GM19193 (cell line): ENCODE data around the gene RASGRF1.

Experiments used
- POLR2A ChIP-seq: IDR thresholded peaks from 4 replicates; pipeline ENCODE4 v1.6.1; 2011; ENCODE audit not compliant: insufficient read depth, insufficient read length; ENCODE audit errors: extremely low read depth

Gene RASGRF1

GRCh38 chr15:79037848-79038247 is 52.7 kb downstream of the RASGRF1 start:
- TF ChIP-seq POLR2A, result no peak

GRCh38 chr15:79036323-79036722 is 54.3 kb downstream of the RASGRF1 start:
- TF ChIP-seq POLR2A, result no peak

GRCh38 chr15:79035814-79036213 is 54.8 kb downstream of the RASGRF1 start:
- TF ChIP-seq POLR2A, result no peak

GRCh38 chr15:79035111-79035601 is 55.4 kb downstream of the RASGRF1 start:
- TF ChIP-seq POLR2A, result no peak

DNA sequence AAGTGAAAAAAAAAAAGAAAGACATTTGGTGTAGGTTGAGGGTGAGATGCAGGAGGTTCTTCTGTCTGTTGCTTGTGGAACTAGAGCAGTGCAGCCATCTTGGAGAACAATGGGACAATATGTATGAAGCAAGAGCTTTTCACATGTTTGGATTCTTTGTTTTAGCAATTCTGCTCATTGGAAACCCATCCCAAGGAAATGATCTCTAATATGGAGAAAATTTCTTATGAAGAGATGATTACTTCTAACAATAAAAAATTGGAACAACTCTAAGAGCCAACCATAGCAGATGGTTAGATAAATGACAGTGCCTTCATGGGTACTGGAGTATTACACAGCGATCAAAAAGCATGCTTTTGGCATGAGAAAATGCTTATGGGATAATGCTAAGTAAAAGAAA is 56.3 kb downstream of the RASGRF1 start:
- TF ChIP-seq POLR2A, result no peak

DNA sequence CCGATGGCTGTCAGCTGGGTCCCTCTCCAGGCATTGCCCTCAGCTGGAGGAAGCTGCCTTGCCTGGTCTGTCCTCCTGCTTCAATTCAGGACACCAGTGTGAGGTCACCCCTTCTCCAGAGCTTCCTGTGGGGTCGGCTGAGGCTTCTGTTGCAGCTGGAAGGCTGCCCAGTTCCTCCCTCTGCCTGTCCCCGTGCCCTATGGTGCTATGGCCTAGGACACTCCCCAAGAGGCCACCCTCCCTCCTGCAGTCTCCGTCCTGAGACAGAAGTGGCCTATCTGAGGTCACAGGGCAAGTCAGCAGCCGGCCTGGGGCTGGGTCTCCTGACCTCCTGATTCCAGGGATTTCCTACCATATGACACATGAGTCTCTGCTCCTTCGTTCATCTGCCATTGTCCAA is 57.9 kb downstream of the RASGRF1 start:
- no peak for TF ChIP-seq POLR2A

- TF ChIP-seq POLR2A, result no peak
Measured at GRCh38 chr15:79031821-79032220, 58.8 kb downstream of the RASGRF1 start.

- TF ChIP-seq POLR2A, result no peak
Measured at GRCh38 chr15:79031201-79031600, 59.4 kb downstream of the RASGRF1 start.

- TF ChIP-seq POLR2A, result no peak
Measured at GRCh38 chr15:79030470-79030869, 60.1 kb downstream of the RASGRF1 start.

DNA sequence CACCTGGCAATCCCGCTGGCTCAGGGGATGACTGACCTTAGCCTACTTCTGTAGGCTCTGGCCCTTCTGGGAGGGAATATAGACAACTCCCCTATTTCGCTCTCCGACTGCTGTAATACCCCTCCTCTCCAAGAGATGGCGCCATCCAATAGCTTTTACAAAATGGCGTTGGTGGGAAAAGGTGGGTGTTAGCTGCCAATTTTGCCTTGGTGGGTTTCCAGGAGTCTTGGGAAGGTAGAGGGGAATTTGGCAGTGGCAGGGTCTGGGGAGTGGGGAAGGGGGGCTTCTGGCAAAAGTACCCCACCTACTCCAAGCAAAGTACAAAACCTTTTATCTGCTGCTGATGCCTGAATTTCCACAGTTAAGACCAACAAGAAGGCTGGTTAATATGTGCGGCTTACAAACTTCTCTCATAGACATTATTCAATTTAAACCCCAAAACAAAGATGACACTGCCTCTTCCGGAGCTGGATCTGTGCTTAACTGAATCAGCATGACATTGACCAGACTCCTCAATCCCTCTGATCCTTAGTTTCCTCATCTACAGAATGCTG is 62.1 kb downstream of the RASGRF1 start:
- TF ChIP-seq POLR2A, result no peak

GRCh38 chr15:79027532-79028410 is 62.8 kb downstream of the RASGRF1 start:
- no peak for TF ChIP-seq POLR2A

- no peak for TF ChIP-seq POLR2A
Measured at GRCh38 chr15:79025802-79026201, 64.8 kb downstream of the RASGRF1 start.

DNA sequence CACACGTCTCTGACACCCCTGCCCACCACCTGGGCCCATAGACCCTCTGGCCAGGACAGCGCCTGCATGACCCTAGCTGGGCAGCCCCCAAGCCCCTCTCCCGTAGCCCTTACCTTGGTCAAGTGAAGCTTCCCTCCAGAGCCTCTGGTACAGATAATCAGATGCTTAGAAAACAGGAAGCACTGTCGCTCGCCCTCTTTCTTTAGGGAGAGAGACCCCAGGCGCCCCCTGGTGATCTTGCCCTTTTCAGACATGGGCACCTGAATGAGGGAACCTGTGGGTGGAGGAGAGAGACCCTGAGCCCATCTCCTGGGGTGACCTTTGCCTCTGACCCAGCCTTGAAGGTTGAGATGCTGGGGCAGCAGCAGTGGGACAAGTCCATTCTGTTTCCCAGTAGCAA is 65.4 kb downstream of the RASGRF1 start:
- no peak for TF ChIP-seq POLR2A

GRCh38 chr15:79023918-79024317 is 66.7 kb downstream of the RASGRF1 start:
- TF ChIP-seq POLR2A, result no peak

GRCh38 chr15:79023546-79023890 is 67.1 kb downstream of the RASGRF1 start:
- TF ChIP-seq POLR2A, result no peak

GRCh38 chr15:79018960-79019359 is 71.6 kb downstream of the RASGRF1 start:
- TF ChIP-seq POLR2A, result no peak
